SK-N-SH (cell line): ENCODE data around the gene GSTM5. TPM values are rescaled to one million over a fixed set of nuclear protein-coding genes. Genes with fewer than 3 reads are reported as not detected.

Source experiments
- CTCF ChIA-PET: fragments of 300-600, 350-600 bp; formaldehyde crosslinking; extraction: SDS; loops from one replicate; lab custom pipeline; 2021; lab: Yijun Ruan, JAX
- POLR2A ChIA-PET: fragments of 350-600 bp; sonication (Branson Sonifier 250); formaldehyde crosslinking; extraction: SDS; loops from one replicate; lab custom pipeline; 2020; ENCODE audit warnings: antibody characterized with exemption, inconsistent platforms; lab: Yijun Ruan, JAX
- DNase-seq: peaks from one replicate; pipeline ENCODE4 v3.0.0; 2012
- H2AFZ ChIP-seq: fragments of 200-600 bp; sonication (generic); 2 replicates; pipeline ENCODE4 v1.8.1; 2016; ENCODE audit warnings: antibody characterized with exemption, mild to moderate bottlenecking, low read depth
- H3F3A ChIP-seq: fragments of 200-600 bp; sonication (generic); replicated peaks from 2 replicates; pipeline ENCODE3; 2016; ENCODE audit warnings: antibody characterized with exemption, mild to moderate bottlenecking; ENCODE audit not compliant: insufficient read depth
- H3K27ac ChIP-seq, 2 experiments: fragments of 200-500 bp in 1 of 2; fragments of 200-600 bp in 1 of 2; sonication (Bioruptor generic) in 1 of 2; sonication (generic), shearing (Covaris generic) in 1 of 2; 2 replicates each; pipeline versions ENCODE4 v1.5.1 to v1.6.1; 2014 to 2016; ENCODE audit warnings: low read depth in 2 of 2, inconsistent platforms in 1 of 2, low read length in 1 of 2, mild to moderate bottlenecking in 1 of 2, mixed read lengths in 1 of 2
- H3K27me3 ChIP-seq: fragments of 200-600 bp; sonication (generic), shearing (Covaris generic); 2 replicates; pipeline ENCODE4 v1.6.1; 2016; ENCODE audit warnings: mixed run types; ENCODE audit not compliant: insufficient read depth
- H3K36me3 ChIP-seq, 2 experiments: fragments of 200-500 bp in 1 of 2; fragments of 200-600 bp in 1 of 2; sonication (Bioruptor generic) in 1 of 2; sonication (generic) in 1 of 2; replicated peaks in 1 of 2; 2 replicates each; pipeline versions ENCODE3 to v1.5.1; 2014 to 2016; ENCODE audit warnings: low read length in 1 of 2, mild to moderate bottlenecking in 1 of 2; ENCODE audit not compliant: insufficient read depth in 2 of 2, control insufficient read depth in 1 of 2
- H3K4me1 ChIP-seq, 2 experiments: fragments of 200-500 bp in 1 of 2; fragments of 200-600 bp in 1 of 2; sonication (Bioruptor generic) in 1 of 2; sonication (generic), shearing (Covaris generic) in 1 of 2; 2 replicates each; pipeline versions ENCODE4 v1.5.1 to v1.6.1; 2014 to 2016; ENCODE audit warnings: low read depth in 1 of 2, low read length in 1 of 2, mixed run types in 1 of 2; ENCODE audit not compliant: insufficient read depth in 2 of 2, control insufficient read depth in 1 of 2
- H3K4me2 ChIP-seq: fragments of 200-600 bp; sonication (generic), shearing (Covaris generic); 2 replicates; pipeline ENCODE4 v1.6.1; 2017; ENCODE audit warnings: mixed run types
- H3K4me3 ChIP-seq, 2 experiments: fragments of 200-500 bp in 1 of 2; fragments of 200-600 bp in 1 of 2; sonication (Bioruptor generic) in 1 of 2; sonication (generic), shearing (Covaris generic) in 1 of 2; 2 replicates each; pipeline versions ENCODE4 v1.5.1 to v1.8.1; 2014 to 2016; ENCODE audit warnings: low read depth in 2 of 2, inconsistent platforms in 1 of 2, low read length in 1 of 2, mild to moderate bottlenecking in 1 of 2, mixed read lengths in 1 of 2, moderate library complexity in 1 of 2
- H3K79me2 ChIP-seq: fragments of 200-600 bp; sonication (generic); 2 replicates; pipeline ENCODE4 v1.8.1; 2017; ENCODE audit warnings: mild to moderate bottlenecking; ENCODE audit not compliant: insufficient read depth
- H3K9ac ChIP-seq: fragments of 200-600 bp; sonication (generic); 2 replicates; pipeline ENCODE4 v1.6.1; 2017; ENCODE audit warnings: mixed run types
- H3K9me2 ChIP-seq: fragments of 200-600 bp; sonication (generic); 2 replicates; pipeline ENCODE4 v1.6.1; 2017; ENCODE audit warnings: mixed run types
- H3K9me3 ChIP-seq: fragments of 200-600 bp; sonication (generic); 2 replicates; pipeline ENCODE4 v1.6.1; 2017; ENCODE audit warnings: mixed run types, mild to moderate bottlenecking, moderate library complexity
- H4K20me1 ChIP-seq: fragments of 200-600 bp; sonication (generic); 2 replicates; pipeline ENCODE4 v1.6.1; 2017; ENCODE audit warnings: mild to moderate bottlenecking, mixed run types; ENCODE audit not compliant: insufficient read depth
- ELF1 ChIP-seq: IDR thresholded peaks from 2 replicates; pipeline ENCODE4 v1.4.0; 2012
- FOSL2 ChIP-seq: IDR thresholded peaks from 2 replicates; pipeline ENCODE4 v1.4.0; 2012; ENCODE audit warnings: low read depth, mild to moderate bottlenecking, moderate library complexity, borderline replicate concordance
- GABPA ChIP-seq: IDR thresholded peaks from 2 replicates; pipeline ENCODE4 v1.4.0; 2012; ENCODE audit warnings: low read depth, mild to moderate bottlenecking
- GATA2 ChIP-seq: sonication (generic); formaldehyde crosslinking; IDR thresholded peaks from 2 replicates; pipeline ENCODE4 v1.5.0; 2020; ENCODE audit warnings: mild to moderate bottlenecking, missing genetic modification reagents
- RAD21 ChIP-seq: IDR thresholded peaks from 2 replicates; pipeline ENCODE4 v1.6.1; 2012; ENCODE audit warnings: mild to moderate bottlenecking, low read length
- RCOR1 ChIP-seq: fragments of 150-350 bp; IDR thresholded peaks from 2 replicates; pipeline ENCODE4 v1.6.1; 2017; ENCODE audit warnings: antibody characterized with exemption, low read length
- TEAD4 ChIP-seq: IDR thresholded peaks from 2 replicates; pipeline ENCODE4 v1.4.0; 2012; ENCODE audit warnings: mild to moderate bottlenecking, borderline replicate concordance; ENCODE audit not compliant: insufficient read depth
- YY1 ChIP-seq: IDR thresholded peaks from 2 replicates; pipeline ENCODE4 v1.4.0; 2012; ENCODE audit warnings: low read depth, mild to moderate bottlenecking
- WGBS: methylation state at CpG from one replicate; pipeline ENCODE4 v1.1.6; 2017; ENCODE audit warnings: low lambda C conversion rate; 5-methylcytosine and 5-hydroxymethylcytosine counted together
- polyA plus RNA-seq, 3 experiments: library from polyadenylated mRNA; depleted of rRNA; stranded (reverse); fragments of >200 nt; gene quantifications; 2 replicates each; pipeline ENCODE4 v1.2.3, GENCODE V29; 2012
- TF ChIP-seq, protein P1 (sequence below): IDR thresholded peaks from 2 replicates; pipeline ENCODE4 v1.4.0; 2012; ENCODE audit warnings: low read depth, borderline replicate concordance
- TF ChIP-seq, protein P2 (sequence below): IDR thresholded peaks from 2 replicates; pipeline ENCODE4 v1.4.0; 2012; ENCODE audit warnings: low read depth, borderline replicate concordance
- TF ChIP-seq, protein P3 (sequence below): fragments of 150-350 bp; IDR thresholded peaks from 2 replicates; pipeline ENCODE4 v1.6.1; 2016; ENCODE audit warnings: mild to moderate bottlenecking, low read depth, low read length
- TF ChIP-seq, protein P4 (sequence below): fragments of 200-600 bp; sonication (generic); IDR thresholded peaks from 2 replicates; pipeline ENCODE4 v1.6.1; 2017; ENCODE audit warnings: antibody characterized with exemption, mild to moderate bottlenecking, moderate library complexity
- TF ChIP-seq, protein P5 (sequence below): IDR thresholded peaks from 2 replicates; pipeline ENCODE4; 2012
- TF ChIP-seq, protein P6 (sequence below): fragments of 150-350 bp; IDR thresholded peaks from 2 replicates; pipeline ENCODE4 v1.6.1; 2017; ENCODE audit warnings: antibody characterized with exemption, low read length, low read depth, borderline replicate concordance

The GSTM5 gene
- polyA plus RNA-seq, 1 of the 3 experiments (the other 2 are of a cell fraction), result not detected

DNA sequence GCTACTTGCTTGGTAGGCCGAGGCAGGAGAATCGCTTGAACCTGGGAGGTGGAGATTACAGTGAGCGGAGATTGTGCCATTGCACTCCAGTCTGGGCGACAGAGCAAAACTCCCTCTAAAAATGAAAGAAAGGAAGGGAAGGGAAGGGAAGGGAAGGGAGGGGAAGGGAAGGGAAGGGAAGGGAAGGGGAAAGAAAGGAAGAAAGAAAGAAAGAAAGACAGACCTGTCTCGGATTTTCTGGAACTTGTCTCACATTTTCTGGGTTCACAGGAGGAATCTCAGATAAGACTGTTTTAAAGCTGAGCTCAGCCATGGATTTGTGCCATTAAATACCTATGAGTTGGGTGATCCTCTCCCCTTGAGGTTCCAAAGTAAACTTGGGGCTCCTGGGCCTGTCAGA is 12.9 kb downstream of the GSTM5 start:
- no peaks in the 10 kb centered on the region for H3K36me3 ChIP-seq
- POLR2A ChIA-PET, result no interaction called here
- no peak for DNase-seq
- H3K4me3 ChIP-seq, result no peak overlapping the region
- no peaks in the 10 kb centered on the region for H3K9me3 ChIP-seq
- WGBS, result 89% methylated on average over 5 of the region's 5 CpGs
- H3F3A ChIP-seq, result no peaks in the 10 kb centered on the region
- no peaks in the 10 kb centered on the region for H3K79me2 ChIP-seq
- TF ChIP-seq GATA2 (CRISPR knock-in tag) (no peak), YY1 (no peak), RAD21 (no peak), GABPA (no peak), ELF1 (no peak), FOSL2 (no peak), RCOR1 (no peak), TEAD4 (no peak)
- TF ChIP-seq, protein P1, sequence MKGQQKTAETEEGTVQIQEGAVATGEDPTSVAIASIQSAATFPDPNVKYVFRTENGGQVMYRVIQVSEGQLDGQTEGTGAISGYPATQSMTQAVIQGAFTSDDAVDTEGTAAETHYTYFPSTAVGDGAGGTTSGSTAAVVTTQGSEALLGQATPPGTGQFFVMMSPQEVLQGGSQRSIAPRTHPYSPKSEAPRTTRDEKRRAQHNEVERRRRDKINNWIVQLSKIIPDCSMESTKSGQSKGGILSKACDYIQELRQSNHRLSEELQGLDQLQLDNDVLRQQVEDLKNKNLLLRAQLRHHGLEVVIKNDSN, result no peak
- TF ChIP-seq, protein P2, sequence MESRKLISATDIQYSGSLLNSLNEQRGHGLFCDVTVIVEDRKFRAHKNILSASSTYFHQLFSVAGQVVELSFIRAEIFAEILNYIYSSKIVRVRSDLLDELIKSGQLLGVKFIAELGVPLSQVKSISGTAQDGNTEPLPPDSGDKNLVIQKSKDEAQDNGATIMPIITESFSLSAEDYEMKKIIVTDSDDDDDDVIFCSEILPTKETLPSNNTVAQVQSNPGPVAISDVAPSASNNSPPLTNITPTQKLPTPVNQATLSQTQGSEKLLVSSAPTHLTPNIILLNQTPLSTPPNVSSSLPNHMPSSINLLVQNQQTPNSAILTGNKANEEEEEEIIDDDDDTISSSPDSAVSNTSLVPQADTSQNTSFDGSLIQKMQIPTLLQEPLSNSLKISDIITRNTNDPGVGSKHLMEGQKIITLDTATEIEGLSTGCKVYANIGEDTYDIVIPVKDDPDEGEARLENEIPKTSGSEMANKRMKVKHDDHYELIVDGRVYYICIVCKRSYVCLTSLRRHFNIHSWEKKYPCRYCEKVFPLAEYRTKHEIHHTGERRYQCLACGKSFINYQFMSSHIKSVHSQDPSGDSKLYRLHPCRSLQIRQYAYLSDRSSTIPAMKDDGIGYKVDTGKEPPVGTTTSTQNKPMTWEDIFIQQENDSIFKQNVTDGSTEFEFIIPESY, result no peak
- TF ChIP-seq, protein P3, sequence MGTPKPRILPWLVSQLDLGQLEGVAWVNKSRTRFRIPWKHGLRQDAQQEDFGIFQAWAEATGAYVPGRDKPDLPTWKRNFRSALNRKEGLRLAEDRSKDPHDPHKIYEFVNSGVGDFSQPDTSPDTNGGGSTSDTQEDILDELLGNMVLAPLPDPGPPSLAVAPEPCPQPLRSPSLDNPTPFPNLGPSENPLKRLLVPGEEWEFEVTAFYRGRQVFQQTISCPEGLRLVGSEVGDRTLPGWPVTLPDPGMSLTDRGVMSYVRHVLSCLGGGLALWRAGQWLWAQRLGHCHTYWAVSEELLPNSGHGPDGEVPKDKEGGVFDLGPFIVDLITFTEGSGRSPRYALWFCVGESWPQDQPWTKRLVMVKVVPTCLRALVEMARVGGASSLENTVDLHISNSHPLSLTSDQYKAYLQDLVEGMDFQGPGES, result no peak
- TF ChIP-seq, protein P4, sequence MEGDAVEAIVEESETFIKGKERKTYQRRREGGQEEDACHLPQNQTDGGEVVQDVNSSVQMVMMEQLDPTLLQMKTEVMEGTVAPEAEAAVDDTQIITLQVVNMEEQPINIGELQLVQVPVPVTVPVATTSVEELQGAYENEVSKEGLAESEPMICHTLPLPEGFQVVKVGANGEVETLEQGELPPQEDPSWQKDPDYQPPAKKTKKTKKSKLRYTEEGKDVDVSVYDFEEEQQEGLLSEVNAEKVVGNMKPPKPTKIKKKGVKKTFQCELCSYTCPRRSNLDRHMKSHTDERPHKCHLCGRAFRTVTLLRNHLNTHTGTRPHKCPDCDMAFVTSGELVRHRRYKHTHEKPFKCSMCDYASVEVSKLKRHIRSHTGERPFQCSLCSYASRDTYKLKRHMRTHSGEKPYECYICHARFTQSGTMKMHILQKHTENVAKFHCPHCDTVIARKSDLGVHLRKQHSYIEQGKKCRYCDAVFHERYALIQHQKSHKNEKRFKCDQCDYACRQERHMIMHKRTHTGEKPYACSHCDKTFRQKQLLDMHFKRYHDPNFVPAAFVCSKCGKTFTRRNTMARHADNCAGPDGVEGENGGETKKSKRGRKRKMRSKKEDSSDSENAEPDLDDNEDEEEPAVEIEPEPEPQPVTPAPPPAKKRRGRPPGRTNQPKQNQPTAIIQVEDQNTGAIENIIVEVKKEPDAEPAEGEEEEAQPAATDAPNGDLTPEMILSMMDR, result no peak
- TF ChIP-seq, protein P5, sequence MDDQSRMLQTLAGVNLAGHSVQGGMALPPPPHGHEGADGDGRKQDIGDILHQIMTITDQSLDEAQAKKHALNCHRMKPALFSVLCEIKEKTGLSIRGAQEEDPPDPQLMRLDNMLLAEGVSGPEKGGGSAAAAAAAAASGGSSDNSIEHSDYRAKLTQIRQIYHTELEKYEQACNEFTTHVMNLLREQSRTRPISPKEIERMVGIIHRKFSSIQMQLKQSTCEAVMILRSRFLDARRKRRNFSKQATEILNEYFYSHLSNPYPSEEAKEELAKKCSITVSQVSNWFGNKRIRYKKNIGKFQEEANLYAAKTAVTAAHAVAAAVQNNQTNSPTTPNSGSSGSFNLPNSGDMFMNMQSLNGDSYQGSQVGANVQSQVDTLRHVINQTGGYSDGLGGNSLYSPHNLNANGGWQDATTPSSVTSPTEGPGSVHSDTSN, result no peak
- TF ChIP-seq, protein P6, sequence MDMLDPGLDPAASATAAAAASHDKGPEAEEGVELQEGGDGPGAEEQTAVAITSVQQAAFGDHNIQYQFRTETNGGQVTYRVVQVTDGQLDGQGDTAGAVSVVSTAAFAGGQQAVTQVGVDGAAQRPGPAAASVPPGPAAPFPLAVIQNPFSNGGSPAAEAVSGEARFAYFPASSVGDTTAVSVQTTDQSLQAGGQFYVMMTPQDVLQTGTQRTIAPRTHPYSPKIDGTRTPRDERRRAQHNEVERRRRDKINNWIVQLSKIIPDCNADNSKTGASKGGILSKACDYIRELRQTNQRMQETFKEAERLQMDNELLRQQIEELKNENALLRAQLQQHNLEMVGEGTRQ, result no peak
- H2AFZ ChIP-seq, result no peak overlapping the region
- CTCF ChIA-PET, result interaction anchor here (0.8 kb wide), 1 partner anchor 244 kb away, joined by 3 read pairs; no protein-coding TSS in a partner anchor
- no peaks in the 10 kb centered on the region for H3K27me3 ChIP-seq
- H3K4me1 ChIP-seq, result no peaks in the 10 kb centered on the region; a peak in 1 of 4 replicates
- H3K9me2 ChIP-seq, result no peaks in the 10 kb centered on the region
- no peaks in the 10 kb centered on the region for H4K20me1 ChIP-seq
- H3K9ac ChIP-seq, result no peak overlapping the region
- no peak overlapping the region for H3K4me2 ChIP-seq
- no peak overlapping the region for H3K27ac ChIP-seq
